Measurements from ENCODE around the gene SH3TC1.

Gene SH3TC1

GRCh38 chr4:8180310-8181093 lies 18.6 kb upstream of the SH3TC1 start:
- TF ChIP-seq CTCF (conservative IDR thresholded peaks at IDR 0.05): no peak
- no peak for TF ChIP-seq ZFX (IDR thresholded peaks at IDR 0.05)
- no peak overlapping the region for H3K27ac ChIP-seq

GRCh38 chr4:8181119-8181518 lies 18.0 kb upstream of the SH3TC1 start:
- TF ChIP-seq ZFX (IDR thresholded peaks at IDR 0.05) (no peak), CTCF (conservative IDR thresholded peaks at IDR 0.05) (no peak)
- no peak overlapping the region; the same call in 1 of the 2 replicates for H3K27ac ChIP-seq

GRCh38 chr4:8181844-8182243 lies 17.2 kb upstream of the SH3TC1 start:
- H3K27ac ChIP-seq: peak overlapping the region; percentile 47
- TF ChIP-seq ZFX (IDR thresholded peaks at IDR 0.05) (no peak), CTCF (conservative IDR thresholded peaks at IDR 0.05) (no peak)

- H3K27ac ChIP-seq: peak overlapping the region; percentile 47
- TF ChIP-seq ZFX (IDR thresholded peaks at IDR 0.05) (no peak), CTCF (conservative IDR thresholded peaks at IDR 0.05) (no peak)
Observed at GRCh38 chr4:8182294-8182693, 16.8 kb upstream of the SH3TC1 start.

GRCh38 chr4:8182858-8183725 lies 16.0 kb upstream of the SH3TC1 start:
- TF ChIP-seq CTCF (conservative IDR thresholded peaks at IDR 0.05): no peak
- TF ChIP-seq ZFX (IDR thresholded peaks at IDR 0.05): no peak
- H3K27ac ChIP-seq: peak overlapping the region; percentile 47

GRCh38 chr4:8184061-8184460 lies 15.0 kb upstream of the SH3TC1 start:
- no peak for TF ChIP-seq CTCF (conservative IDR thresholded peaks at IDR 0.05)
- no peak for TF ChIP-seq ZFX (IDR thresholded peaks at IDR 0.05)
- H3K27ac ChIP-seq: peak overlapping the region; percentile 47

- no peak overlapping the region for H3K27ac ChIP-seq
- TF ChIP-seq CTCF (conservative IDR thresholded peaks at IDR 0.05) (no peak), ZFX (IDR thresholded peaks at IDR 0.05) (no peak)
Observed at GRCh38 chr4:8185295-8185694, 13.8 kb upstream of the SH3TC1 start.

All from C4-2B (cell line).